Uterus (tissue), 4 donors: ENCODE measurements around the gene ALLC. TPM values are rescaled to one million over a fixed set of nuclear protein-coding genes. Genes with fewer than 3 reads are reported as not detected.
A peak's percentile ranks its signal among the peaks of the same experiment; 100 is the strongest.

Experiments
- DNase-seq, 2 donors: peaks; one replicate each; pipeline ENCODE4 v3.0.0-alpha.2; 2019 to 2020
- H3K27ac ChIP-seq, 2 donors: fragments of 200-600 bp; sonication (generic); 1 replicate in 1 of 2; 2 replicates in 1 of 2; pipeline ENCODE4 v1.5.1; 2016 to 2018
- H3K27me3 ChIP-seq, 2 donors: fragments of 200-600 bp; sonication (generic); one replicate each; pipeline ENCODE4 v1.5.1; 2018 to 2019; ENCODE audit warnings: control low read depth in 1 of 2
- H3K36me3 ChIP-seq, 2 donors: fragments of 200-600 bp; sonication (generic); one replicate each; pipeline ENCODE4 v1.5.1; 2019; ENCODE audit warnings: control low read depth in 1 of 2
- H3K4me1 ChIP-seq, 2 donors: fragments of 200-600 bp; sonication (generic); one replicate each; pipeline ENCODE4 v1.5.1; 2018 to 2019; ENCODE audit warnings: control low read depth in 1 of 2
- H3K4me3 ChIP-seq, 2 donors: fragments of 200-600 bp; sonication (generic); 1 replicate in 1 of 2; 2 replicates in 1 of 2; pipeline ENCODE4 v1.5.1; 2018 to 2019; ENCODE audit warnings: mild to moderate bottlenecking in 1 of 2
- H3K9me3 ChIP-seq, 2 donors: fragments of 200-600 bp; sonication (generic); one replicate each; pipeline ENCODE4 v1.5.1; 2019; ENCODE audit warnings: control low read depth in 1 of 2
- POLR2A ChIP-seq, 2 donors: fragments of 450-650 bp; IDR thresholded peaks; one replicate each; pipeline ENCODE4 v1.6.1; 2016; ENCODE audit warnings: antibody characterized with exemption in 2 of 2, mild to moderate bottlenecking in 1 of 2, moderate library complexity in 1 of 2
- intact Hi-C: fragments of 100-400 bp; cut with DNase I; formaldehyde crosslinking; loops from one replicate; pipeline ENCODE4 v1.15.1; 2023; ENCODE audit warnings: low total_unique reads
- total RNA-seq, 4 donors: library from RNA; depleted of rRNA in 3 of 4; stranded (reverse); fragments of >200 nt in 3 of 4; gene quantifications; one replicate each; pipeline versions ENCODE4 v1.1.0 to v1.2.4, GENCODE V29; 2014 to 2023
- TF ChIP-seq, protein P1 (sequence below), 4 experiments: fragments of 200-600 bp in 2 of 4; fragments of 450-650 bp in 2 of 4; sonication (generic) in 2 of 4; IDR thresholded peaks; one replicate each; pipeline ENCODE4 v1.5.1; 2016 to 2019; ENCODE audit warnings: antibody characterized with exemption in 4 of 4, mild to moderate bottlenecking in 2 of 4, moderate library complexity in 1 of 4
- donor health status: DM: yes; HTN: yes; CAD: no.

ALLC gene
- total RNA-seq, 4 donors from 2014 or later, result not detected

DNA sequence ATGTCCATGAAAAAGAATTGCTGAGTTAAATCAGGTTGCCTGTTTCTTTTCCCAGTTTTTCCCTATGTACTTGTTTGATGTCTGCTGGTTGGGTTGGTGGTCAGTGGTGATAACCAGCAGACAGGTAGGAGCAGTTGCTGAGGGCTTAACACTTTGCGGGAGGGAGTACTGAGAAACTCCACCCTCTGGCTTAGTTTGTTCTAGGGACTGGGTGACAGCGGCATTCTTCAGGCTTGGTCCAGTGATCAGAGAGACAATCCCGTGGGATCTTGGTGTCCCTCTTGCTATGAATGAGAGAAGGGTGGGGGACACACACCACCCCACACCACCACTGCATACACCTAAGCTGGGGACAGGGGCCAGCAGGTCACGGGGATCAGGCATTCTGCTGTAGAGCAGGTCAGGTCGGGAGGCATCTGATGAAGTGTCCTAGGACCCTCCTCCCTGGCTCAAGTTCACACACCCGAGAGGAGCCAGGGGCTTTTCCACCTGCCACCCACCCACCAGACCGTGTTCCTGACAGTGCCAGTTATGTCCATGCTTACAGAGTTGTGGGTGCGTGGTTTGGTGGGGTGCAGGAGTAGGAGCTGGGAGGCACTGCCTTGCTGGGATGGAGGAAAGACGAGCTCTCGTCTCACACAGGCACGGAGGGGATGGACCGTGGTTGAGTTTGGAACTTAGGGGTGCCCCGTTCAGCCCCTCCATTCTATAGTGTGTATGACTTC lies 21.3 kb upstream of the ALLC start:
- intact Hi-C loops, result no loop called here
- no peaks in the 10 kb centered on the region for H3K4me1 ChIP-seq
- H3K9me3 ChIP-seq, result no peaks in the 10 kb centered on the region
- no peak overlapping the region for H3K27ac ChIP-seq
- H3K36me3 ChIP-seq, result no peaks in the 10 kb centered on the region
- H3K4me3 ChIP-seq, result no peak overlapping the region
- TF ChIP-seq, protein P1, sequence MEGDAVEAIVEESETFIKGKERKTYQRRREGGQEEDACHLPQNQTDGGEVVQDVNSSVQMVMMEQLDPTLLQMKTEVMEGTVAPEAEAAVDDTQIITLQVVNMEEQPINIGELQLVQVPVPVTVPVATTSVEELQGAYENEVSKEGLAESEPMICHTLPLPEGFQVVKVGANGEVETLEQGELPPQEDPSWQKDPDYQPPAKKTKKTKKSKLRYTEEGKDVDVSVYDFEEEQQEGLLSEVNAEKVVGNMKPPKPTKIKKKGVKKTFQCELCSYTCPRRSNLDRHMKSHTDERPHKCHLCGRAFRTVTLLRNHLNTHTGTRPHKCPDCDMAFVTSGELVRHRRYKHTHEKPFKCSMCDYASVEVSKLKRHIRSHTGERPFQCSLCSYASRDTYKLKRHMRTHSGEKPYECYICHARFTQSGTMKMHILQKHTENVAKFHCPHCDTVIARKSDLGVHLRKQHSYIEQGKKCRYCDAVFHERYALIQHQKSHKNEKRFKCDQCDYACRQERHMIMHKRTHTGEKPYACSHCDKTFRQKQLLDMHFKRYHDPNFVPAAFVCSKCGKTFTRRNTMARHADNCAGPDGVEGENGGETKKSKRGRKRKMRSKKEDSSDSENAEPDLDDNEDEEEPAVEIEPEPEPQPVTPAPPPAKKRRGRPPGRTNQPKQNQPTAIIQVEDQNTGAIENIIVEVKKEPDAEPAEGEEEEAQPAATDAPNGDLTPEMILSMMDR (IDR thresholded peaks at IDR 0.05), result no peak
- no peak for TF ChIP-seq POLR2A (IDR thresholded peaks at IDR 0.05)
- peak in 1 of 2 donors; percentile 1 for DNase-seq
- H3K27me3 ChIP-seq, result no peaks in the 10 kb centered on the region

DNA sequence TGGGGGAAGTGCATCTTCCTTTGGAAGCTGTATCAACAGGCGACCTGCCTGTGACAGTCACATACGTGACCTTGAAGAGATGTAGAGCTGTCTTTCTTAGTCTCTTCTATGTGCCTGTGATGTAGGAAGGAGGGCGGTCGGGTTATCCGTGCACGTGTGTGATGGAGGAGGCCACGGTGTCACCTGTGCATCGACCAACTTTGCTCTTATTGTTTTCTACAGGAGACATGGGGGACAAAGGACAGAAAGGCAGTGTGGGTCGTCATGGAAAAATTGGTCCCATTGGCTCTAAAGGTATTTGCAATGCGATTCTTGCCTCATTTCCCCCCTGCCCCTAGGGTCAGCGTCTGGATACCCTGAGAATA lies 20.7 kb upstream of the ALLC start:
- TF ChIP-seq, protein P1 (IDR thresholded peaks at IDR 0.05), result no peak
- TF ChIP-seq POLR2A (IDR thresholded peaks at IDR 0.05), result no peak
- H3K4me1 ChIP-seq, result no peaks in the 10 kb centered on the region
- no peaks in the 10 kb centered on the region for H3K9me3 ChIP-seq
- H3K27me3 ChIP-seq, result no peaks in the 10 kb centered on the region
- H3K27ac ChIP-seq, result no peak overlapping the region
- intact Hi-C loops, result no loop called here
- no peak for DNase-seq
- H3K36me3 ChIP-seq, result no peaks in the 10 kb centered on the region
- H3K4me3 ChIP-seq, result no peak overlapping the region

DNA sequence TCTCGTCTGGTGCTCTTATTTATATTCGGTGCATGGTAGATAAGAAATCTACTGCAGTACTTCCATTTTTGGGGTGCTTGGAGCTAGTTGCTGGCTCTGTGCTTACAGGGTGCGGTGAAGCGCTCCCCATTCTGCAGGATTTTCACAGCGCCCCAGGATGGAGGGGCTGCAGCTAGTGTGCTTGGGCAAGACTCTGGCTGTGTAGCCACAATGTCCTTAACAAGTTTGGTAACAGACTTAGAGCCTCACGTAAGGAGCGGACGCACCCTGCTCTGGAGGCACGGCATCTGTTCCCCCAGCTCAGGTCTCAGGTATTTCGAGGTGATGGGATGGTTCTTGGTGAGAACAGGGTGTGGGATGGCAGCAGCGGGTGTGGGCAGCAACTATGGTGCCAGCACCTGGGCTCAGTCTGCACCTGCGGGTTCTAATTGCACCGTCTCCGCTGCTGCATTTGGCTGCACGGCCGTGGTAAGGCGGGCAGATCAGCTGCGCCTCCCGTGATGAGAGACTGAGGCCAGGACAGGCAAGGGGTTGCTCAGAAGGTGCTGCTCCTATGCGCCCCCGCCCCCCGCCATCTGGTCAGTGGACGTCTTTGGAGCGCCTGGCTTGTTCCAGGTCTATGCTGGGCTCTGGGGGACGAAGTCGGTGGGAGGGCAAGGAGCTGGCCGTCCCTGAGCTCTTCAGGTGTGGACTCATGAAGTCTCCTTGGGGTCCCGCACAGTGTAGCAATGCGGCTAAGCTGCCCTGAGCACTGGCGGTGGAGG lies 20.1 kb upstream of the ALLC start:
- Histone ChIP-seq H3K27me3 (no peaks in the 10 kb centered on the region), H3K9me3 (no peaks in the 10 kb centered on the region), H3K4me3 (no peak overlapping the region), H3K27ac (no peak overlapping the region), H3K36me3 (no peaks in the 10 kb centered on the region), H3K4me1 (no peaks in the 10 kb centered on the region)
- no peak for TF ChIP-seq POLR2A (IDR thresholded peaks at IDR 0.05)
- TF ChIP-seq, protein P1 (IDR thresholded peaks at IDR 0.05), result no peak
- intact Hi-C loops, result no loop called here
- DNase-seq, result peak in 1 of 2 donors; percentile 5

DNA sequence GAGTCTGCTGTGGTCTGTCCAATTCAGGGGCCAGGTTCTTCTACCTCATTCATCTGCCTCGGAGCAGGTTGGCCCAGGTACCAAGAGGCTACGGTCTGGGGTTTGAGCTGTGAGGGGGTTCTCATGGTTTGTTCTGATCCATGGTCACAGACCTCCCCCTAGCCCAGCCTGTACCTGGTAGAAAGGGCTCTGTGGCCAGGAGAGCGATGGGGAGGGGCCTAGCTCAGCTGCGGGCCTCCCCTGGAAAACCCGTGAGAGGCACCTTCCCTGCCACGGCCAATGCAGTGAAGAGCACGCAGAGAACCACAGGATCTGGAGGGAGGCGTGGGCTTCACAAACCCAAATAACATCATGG lies 19.6 kb upstream of the ALLC start:
- Histone ChIP-seq H3K27ac (no peak overlapping the region), H3K4me3 (no peak overlapping the region), H3K4me1 (no peaks in the 10 kb centered on the region), H3K9me3 (no peaks in the 10 kb centered on the region), H3K27me3 (no peaks in the 10 kb centered on the region), H3K36me3 (no peaks in the 10 kb centered on the region)
- DNase-seq, result peak in 1 of 2 donors; percentile 3
- intact Hi-C loops, result no loop called here
- TF ChIP-seq, protein P1 (IDR thresholded peaks at IDR 0.05), result no peak
- TF ChIP-seq POLR2A (IDR thresholded peaks at IDR 0.05), result no peak

DNA sequence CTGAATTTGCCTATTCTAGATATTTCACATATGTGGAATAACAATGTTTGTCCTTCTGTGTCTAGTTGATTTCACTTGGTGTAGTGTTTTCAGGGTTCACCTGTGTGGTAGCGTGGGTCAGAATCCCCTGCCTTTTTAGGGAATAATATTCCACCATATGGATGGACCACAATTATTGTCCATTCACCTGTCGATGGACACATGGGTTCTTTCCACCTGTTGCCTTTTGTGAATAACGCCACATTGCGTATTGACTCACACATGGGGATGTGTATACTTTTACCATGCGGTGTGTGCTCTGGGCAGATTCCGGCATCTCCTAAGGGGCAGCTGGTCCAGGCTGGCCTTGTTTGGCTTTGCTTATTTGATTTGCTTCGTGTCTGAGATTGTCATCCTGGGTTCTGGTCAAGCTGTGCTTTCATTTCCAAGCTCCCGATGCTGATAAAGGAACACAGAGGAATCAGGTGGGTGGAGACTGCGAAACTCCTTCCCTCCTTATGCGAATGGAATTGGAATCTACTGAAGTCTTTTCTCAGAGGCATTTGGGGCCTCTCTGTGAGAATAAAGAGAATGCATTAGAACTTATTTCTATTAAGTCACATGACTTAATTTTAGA lies 18.9 kb upstream of the ALLC start:
- no peaks in the 10 kb centered on the region for H3K27me3 ChIP-seq
- TF ChIP-seq, protein P1 (IDR thresholded peaks at IDR 0.05), result no peak
- TF ChIP-seq POLR2A (IDR thresholded peaks at IDR 0.05), result no peak
- H3K4me1 ChIP-seq, result no peaks in the 10 kb centered on the region
- intact Hi-C loops, result no loop called here
- no peaks in the 10 kb centered on the region for H3K36me3 ChIP-seq
- H3K27ac ChIP-seq, result no peak overlapping the region
- no peaks in the 10 kb centered on the region for H3K9me3 ChIP-seq
- DNase-seq, result no peak
- H3K4me3 ChIP-seq, result no peak overlapping the region
